DMS114 treated with DMSO at 0.1 percent for 48 hours (cell line): ENCODE data around the gene RPS10.
"Not testable (repeated sequence)": the region's sequence is repeated elsewhere in the genome, so short reads cannot be mapped to it uniquely, and the experiment has no call there.

ENCODE experiments used
- DNase-seq: peaks from one replicate; lab custom pipeline; 2025; ENCODE audit not compliant: unreplicated experiment; lab: John Stamatoyannopoulos, UW

RPS10 gene

GRCh38 chr6:34393191-34393965, 32.5 kb downstream of the RPS10 start:
- DNase-seq, result no peak

DNA sequence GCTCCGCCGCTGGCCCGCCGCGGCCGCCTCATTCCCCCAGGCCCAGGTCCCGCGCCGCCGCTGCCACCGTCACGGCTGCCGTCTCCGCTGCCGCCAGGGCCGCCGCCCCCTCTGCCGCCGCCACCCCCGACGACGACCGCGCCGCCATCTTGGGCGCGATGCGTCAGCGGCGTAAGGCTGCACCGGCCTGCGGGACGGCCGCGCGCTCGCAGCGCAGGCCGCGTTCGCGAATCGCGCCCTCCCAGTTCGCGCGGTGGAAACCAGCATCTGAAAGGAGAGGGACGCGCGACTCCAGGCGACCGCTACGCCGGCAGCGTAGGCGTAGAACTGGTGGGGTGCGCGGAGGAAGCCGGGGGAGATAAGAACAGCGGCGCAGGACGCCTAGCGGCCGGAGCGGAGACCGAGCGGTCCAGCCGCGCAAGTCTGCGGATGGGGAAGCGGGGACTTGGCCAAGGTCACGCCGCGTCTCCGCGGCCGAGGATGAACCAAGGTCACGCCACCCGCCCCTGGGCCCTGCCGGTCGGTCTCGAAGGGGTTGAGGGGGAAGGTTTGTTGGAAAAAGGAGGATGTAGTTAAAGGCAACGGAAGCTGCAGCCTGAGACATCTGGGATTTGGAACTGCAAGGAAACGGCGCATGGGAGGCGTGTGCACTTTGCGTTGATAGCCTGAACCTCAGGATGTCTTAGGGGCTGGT, 33.2 kb downstream of the RPS10 start, which contains the start of gene NUDT3:
Gene NUDT3, minus strand, starts transcription at position 173 of the 694 bp plus-strand sequence. CDS start 307 bp downstream, outside the sequence.
- peak; percentile 95 for DNase-seq

DNA sequence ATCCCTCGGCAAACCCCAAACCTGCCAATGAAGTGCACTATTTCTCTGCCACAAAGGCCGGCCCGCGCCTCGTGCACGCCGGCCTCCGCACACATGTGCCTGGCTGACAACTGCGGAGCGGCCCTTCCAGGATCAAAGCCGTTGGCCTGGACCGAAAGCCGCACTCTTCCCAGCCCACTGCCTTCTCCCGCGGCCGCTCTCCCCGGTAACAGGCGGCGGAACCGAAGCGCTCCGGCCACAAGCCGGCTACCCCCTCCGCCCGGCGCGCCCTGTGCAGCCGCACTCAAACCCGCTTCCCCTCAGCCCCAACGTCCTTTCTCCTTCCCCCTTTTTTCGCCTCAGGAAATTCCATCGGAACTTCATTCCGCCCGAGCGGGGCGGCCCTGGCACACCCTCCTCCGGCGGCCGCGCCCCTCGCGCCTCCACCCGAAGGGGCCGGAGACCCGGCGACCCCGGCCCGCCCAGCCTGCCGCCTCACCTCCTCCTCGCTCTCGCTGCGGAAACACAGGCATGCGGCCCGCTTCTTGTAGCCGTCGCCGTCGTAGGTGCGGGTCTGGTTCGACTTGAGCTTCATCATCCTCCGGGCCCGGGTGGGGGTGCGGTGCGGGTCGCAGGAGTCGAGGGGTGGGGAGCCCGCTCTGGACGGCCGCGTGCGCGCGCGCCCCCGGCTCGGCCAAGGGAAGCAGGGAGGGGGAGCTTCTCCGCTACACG, 33.9 kb downstream of the RPS10 start:
- no peak for DNase-seq

DNA sequence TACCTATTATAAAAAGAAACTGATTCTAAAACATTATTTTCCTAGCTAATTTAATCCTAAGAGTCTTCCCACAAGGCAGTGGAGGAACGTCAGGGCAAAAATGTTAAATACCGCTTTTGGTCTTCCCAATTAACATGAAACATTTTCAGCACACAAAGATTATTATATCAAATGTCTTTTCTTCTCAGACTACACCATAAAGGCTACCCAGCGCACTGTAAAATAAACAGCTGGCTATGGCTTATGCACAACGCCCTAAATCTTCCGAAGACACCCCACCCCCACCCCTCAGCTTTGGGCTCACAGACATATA, 34.4 kb downstream of the RPS10 start:
- peak; percentile 84 for DNase-seq

- peak; percentile 98 for DNase-seq
Measured at GRCh38 chr6:34390531-34391472, 35.1 kb downstream of the RPS10 start.

DNA sequence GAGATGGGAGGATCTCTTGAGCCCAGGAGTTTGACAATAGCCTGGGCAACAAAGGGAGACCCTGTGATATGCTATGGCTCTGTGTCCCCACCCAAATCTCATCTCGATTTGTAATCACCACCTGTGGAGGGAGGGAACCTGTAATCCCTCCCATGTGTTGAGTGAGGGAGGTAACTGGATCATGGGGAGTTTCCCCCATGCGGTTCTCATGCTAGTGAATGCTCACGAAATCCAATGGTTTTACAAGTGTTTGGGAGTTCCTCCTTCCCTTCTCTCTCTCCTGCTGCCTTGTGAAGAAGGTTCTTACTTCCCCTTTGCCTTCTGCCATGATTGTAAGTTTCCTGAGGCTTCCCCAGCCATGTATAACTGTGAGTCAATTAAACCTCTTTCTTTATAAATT, 36.8 kb downstream of the RPS10 start:
- no peak for DNase-seq

DNA sequence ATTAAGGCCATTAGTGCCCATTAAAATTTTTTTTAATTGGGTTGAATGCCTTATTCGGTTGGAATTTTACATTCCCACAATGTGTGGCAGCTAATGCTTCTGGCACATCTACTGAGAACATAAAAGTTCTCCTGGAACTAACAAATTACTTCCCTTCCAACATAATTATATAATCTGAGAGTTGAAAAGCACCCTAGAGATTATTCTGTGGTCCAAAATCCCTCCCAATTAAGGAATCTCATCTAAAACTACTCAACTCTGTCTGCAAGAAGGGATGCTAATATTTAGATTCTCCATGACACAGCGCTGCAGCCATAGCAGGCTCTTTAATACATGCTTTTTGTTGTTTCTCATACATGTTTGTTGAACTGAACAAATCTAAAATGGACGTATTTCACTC, 37.4 kb downstream of the RPS10 start:
- no peak for DNase-seq

GRCh38 chr6:34386316-34387137, 39.3 kb downstream of the RPS10 start:
- no peak for DNase-seq

DNA sequence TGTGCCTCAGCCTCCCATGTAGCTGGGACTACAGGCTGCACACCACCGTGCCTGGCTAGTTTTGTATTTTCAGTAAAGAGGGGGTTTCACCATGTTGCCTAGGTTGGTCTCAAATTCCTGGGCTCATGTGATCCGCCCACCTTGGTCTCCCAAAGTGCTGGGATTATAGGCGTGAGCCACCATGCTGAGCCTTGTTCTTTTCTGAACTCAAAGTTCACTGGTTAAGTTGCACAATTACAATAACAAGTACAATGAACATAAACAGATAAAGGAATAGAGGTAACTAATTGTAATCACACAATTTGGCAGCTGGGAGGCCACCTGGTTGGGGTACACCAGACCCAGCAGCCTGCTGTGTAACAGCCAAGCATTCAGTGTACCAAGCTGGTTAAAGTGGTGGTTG, 40.1 kb downstream of the RPS10 start:
- DNase-seq, result no peak

DNA sequence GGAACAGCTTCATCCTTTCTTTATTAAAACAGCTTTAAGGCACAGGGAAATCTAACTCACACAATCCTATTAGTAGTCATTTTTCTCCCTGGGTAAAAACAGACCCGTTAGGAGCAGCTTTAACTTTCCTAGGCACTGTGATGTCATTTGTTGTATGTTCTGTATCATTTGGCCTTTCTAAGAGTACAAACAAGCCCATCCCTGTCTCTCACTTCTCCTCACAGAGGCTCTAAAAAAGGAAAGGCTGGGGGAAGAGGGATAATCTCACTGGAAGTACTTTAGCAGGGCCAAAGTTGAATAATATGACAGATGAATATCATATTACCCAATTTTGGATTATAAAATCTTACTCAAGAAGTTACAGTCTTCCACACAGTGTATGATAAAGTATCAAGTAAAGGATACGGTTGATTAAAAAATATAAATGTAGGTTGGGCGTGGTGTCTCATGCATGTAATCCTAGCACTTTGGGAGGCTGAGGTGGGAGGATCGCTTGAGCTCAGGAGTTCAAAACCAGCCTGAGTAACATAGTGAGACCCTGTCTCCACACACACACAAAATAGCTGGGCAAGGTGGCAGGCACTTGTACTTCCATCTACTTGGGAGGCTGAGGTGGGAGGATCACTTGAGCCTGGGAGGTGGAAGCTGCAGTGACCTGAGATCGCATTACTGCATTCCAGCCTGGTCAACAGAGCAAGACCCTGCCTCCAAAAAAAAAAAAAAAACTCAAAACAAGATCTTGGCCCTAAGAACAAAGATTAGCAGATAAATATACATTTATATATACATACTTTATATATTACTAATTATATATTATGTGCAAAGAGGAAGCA, 41.3 kb downstream of the RPS10 start:
- DNase-seq, result no peak

GRCh38 chr6:34383656-34384320, 42.1 kb downstream of the RPS10 start:
- DNase-seq, result no peak

GRCh38 chr6:34383161-34383631, 42.7 kb downstream of the RPS10 start:
- no peak for DNase-seq

- no peak for DNase-seq
Measured at GRCh38 chr6:34381081-34381480, 44.8 kb downstream of the RPS10 start.

DNA sequence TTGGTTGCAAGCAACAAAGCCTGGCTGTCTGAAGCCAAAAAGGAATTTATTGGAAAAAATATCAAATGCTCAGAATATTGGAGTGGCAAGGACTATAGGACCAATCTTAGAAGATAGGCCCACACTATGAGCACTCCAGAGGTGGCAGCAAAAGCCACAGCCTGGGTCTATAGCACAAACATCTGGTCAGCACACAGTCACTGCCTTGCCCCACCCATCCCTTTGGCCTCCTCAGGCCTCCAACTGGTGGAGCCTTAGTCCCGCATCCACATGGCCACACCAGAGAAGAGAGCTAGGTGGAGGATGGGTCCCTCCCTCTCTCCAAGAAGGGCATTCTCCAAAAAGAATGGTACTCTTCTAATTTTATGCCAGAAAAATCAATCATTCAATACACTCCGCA, 47.4 kb downstream of the RPS10 start:
- DNase-seq, result no peak

DNA sequence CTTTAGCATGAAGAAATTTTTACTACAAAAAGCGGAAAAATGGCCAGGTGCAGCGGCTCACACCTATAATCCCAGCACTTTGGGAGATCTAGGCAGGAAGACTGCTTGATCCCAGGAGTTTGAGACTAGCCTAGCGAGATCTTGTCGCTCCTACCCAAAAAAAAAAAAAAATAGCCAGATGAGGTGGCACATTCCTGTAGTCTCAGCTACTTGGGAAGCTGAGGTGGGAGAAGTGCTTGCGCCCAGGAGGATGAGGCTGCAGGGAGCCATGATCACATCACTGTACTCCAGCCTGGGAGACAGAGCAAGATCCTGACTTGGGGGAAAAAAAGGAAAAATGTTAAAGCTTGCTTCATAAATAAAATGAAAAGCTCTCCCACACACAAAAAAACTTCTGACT, 47.9 kb downstream of the RPS10 start:
- no peak for DNase-seq

DNA sequence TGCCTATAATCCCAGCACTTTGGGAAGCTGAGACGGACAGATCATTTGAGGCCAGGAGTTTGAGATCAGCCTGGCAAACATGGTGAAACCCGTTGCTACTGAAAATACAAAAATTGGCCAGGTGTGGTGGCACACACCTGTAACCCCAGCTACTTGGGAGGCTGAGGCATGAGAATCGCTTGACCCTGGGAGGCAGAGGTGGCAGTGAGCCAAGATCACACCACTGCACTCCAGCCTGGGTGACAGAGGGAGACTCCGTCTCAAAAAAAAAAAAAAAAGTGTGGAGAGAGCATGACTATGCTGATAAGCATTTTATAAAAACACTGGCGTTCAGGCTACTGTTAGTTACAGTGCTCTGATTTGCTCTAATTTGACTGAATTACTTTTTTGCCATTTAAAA, 48.3 kb downstream of the RPS10 start:
- not testable (repeated sequence) for DNase-seq

DNA sequence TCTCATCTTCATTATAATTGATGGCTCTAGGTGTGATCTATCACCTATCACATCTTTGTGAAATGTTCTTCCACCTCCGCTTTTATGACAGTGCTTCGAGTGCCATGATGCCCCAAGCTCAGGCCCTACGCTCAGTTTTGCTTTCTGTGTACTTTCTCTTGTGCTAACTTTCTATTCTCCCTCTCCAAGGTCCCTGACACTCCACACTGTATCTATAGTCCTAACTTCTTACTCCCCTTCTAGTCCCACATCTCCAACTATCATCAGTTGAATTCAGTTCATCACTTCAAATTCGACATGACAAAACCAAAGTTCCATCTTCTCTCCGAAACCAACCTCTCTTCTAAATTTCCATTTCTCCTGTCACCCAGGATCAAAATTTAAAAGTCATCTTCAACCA, 50.0 kb downstream of the RPS10 start:
- no peak for DNase-seq

DNA sequence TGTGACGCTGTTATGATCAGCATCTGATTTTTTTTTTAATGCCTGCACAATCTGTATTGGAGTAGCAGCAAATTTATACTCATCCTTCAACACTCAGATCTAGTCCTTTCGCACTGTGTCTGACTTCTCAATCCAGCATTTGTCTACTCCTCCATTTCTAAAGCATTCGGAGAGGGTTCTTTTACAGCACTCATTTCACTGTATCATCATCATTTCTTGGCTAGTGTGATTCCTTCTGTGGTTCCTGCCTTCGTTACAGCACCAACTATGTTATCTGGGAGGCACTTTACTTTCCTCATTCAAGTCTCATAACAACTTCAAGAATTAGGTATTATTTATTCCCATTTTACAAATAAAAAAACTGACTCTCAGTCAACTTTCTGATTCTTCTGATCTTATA, 51.4 kb downstream of the RPS10 start:
- no peak for DNase-seq

DNA sequence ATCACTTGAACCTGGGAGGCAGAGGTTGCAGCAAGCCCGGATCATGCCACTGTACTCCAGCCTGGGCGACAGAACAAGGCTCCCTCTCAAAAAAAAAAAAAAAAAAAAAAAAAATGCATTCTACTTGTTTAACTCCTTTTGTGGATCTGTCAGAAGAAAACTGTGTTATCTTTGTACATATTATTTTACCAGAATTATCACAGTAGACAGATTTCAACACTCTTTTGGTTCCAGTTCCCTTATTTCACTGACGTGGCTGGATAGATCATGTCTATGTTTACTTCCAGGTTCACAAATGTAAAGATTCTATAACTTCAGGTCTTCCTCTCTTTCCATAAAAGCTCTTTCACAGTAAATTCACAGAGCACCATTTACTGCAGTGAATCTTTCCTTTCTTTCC, 51.8 kb downstream of the RPS10 start:
- DNase-seq, result no peak
